Cortex of kidney (tissue), 1 donor: Measurements from ENCODE around the gene ITGA2.

Experiments used
- DNase-seq: peaks from one replicate; lab custom pipeline; 2025; lab: John Stamatoyannopoulos, UW

ITGA2 gene

DNA sequence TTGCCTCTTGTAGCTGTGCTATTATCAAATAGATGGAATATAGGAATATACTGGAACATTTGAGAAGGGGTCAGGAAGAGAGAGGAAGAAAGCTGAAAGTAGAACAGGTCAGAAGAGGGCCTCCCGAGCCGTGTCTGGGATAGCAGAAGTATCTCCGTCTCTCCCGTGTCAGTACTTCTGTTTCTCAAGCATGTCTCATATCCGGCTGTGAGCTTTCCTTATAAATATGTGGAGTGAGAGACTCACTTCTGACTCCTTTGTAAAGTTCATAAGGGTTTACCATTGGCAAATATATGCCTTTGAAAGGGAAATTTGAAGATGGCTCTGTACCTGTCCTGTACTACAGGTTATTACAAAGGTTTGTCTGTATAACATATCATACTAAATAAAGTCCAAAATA, 70.1 kb downstream of the ITGA2 start:
- DNase-seq, result no peak

DNA sequence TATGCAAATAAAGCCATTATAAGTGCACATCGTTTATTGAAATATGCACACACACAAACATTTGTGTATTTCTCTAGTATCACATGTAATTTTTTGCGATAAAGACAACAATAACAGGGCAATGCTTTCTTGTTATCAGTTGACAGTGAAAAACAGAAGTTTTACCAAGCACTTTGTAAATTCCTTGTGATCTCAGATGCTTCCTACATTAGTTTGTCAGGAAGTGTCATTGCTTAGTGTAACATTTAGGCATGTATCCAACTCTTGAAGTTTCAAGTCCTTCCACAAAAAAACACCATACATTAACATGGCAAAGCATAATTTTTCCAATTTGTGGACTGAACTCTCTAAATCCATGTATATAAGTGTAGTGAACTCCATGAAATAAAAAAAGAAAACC, 74.0 kb downstream of the ITGA2 start:
- no peak for DNase-seq

DNA sequence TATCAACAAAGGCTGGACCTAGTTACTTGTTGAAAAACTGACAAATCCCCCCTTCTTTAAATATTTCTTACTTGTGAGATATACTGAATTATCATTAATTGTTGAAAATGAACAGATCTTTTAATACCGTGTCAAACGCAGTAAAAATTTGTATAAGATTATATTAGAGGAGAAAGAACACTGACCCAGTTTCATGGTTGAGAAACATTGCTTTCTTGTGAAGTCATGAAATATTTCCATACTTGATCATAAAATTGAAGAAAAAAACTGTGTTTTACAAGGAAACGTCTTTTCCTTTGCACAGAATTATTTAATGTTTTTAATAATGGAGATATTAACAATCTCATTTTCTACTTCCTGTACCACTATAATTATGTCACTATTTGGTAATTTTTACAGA, 74.6 kb downstream of the ITGA2 start:
- no peak for DNase-seq

DNA sequence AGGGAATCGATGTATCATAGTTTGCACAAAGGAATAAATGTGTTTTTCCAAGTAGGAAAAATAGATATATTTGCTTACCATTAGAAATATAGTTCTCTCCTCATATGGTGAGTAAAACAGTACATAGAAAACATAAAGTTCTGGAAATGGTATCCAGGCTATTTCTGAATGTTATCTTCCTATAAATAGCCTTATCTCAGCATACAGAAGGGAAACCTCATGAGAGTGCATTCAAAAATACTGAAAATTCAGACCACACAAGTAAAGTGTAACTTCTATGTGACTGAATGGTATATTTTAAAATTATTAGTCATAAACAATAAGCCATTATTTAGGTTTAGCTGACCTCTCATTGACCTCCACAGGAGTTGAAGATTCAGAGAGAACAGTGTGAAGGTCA, 76.9 kb downstream of the ITGA2 start:
- no peak for DNase-seq

DNA sequence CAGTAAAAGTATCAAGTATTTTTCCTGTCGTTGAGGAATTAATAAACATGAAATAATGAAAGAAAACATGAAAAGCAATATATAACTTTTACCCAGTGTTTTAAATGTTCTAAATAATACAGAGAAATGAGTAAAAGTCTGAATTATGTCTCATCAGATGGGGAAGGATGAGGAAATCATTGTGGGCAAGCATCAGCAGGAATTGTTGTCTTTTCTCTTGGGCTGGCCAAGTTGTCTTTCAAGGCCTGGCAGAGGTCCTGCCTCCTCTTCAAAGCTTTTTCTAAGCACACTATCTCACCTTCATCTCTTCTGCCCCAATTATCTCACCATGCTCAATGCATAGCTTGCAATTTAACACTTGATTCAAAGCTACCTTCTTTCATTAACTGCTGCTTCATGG, 78.5 kb downstream of the ITGA2 start:
- no peak for DNase-seq

DNA sequence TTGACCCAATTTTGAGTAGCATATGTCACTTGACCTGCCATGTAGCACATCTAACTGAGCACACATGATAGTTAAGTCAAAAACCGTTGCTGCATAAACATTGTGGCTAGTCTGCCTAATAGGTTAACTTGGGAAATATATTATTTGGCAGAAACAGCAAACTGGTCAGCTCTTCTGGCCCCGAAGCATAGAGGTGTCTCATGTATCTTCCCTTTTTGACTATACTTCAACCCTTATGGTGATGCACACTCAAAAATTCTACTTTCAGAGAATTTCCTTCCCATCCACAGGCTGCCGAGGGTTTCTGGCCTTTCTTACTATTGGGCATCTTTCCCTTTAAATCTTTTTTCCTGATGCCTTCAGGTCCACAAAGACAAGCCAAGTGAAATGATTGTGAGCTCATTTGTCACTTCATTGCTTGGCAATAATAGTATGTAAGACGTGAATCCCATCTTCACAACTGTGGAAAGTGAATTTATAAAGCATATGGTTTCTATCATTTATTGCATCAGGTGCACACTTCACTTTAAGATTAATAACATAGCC, 79.2 kb downstream of the ITGA2 start:
- no peak for DNase-seq

DNA sequence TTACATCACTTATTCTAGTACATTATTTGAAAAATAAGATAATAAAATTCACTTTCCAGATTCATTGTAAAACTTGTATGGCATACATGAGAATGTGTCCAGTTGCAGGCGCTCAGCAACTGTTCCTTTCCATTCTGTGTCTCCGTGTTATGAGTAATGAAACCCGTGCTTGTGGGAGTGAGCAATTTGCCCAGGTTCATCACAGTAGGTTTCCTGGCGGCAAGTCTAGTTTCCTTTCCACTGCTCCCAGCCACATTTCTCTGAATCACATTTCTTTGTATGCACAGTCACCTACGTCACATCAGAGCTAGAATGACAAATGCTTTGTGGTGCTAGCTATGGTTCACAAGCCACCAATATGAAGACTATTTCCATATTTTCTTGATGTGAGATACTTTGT, 80.5 kb downstream of the ITGA2 start:
- DNase-seq, result no peak

DNA sequence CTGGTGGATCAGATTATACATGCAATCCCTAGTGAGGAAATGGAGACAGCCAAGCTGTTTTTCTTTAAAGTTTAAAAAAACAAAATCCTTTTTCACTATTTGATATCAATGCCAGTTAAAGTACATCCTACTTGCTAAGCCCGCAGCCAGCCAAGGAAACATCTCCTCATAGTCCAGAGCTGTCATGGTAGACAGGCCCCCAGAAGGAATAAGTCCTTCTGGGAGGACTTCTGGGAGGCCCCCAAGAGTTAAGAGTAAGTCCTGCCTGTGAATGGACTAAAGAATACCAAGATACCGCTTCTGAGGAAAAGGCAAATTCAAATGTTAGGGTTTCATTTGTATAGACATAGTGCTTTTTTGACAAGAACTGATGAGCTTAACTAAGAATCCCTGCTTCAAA, 82.1 kb downstream of the ITGA2 start:
- DNase-seq, result no peak

DNA sequence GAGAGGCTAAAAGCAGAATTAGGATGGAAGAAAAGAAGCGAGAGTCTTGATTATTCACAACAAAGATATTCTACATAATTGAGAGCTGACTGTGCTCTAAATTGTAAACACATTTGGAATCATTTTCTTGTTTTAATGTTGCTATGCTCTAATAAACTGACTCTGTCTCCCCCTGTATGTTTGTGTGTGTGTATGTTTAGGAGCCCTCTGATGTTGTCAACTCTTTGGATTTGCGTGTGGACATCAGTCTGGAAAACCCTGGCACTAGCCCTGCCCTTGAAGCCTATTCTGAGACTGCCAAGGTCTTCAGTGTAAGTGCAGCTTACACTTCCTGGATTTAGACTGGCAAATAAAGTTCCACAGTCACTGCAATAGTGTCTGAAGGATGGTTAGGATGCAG, 82.6 kb downstream of the ITGA2 start:
- DNase-seq, result no peak

DNA sequence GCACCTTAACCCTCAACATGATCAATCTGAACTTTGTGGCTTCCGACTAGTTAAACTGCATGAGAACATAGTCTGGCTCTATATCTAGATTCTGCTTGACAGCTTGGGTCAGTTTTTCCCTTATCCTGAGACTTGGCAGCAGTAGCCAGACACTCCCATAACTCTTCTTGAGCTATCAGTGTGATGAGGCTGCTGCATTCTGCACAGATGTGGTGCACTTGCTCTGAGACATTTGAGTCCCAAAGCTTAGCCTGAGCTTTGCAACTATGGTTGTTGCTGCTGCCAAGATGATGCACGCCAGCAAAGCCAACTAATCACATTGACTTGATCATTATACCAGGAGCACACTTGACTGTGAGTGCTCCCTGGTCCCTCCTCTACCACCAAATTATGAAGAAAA, 84.2 kb downstream of the ITGA2 start:
- DNase-seq, result no peak

DNA sequence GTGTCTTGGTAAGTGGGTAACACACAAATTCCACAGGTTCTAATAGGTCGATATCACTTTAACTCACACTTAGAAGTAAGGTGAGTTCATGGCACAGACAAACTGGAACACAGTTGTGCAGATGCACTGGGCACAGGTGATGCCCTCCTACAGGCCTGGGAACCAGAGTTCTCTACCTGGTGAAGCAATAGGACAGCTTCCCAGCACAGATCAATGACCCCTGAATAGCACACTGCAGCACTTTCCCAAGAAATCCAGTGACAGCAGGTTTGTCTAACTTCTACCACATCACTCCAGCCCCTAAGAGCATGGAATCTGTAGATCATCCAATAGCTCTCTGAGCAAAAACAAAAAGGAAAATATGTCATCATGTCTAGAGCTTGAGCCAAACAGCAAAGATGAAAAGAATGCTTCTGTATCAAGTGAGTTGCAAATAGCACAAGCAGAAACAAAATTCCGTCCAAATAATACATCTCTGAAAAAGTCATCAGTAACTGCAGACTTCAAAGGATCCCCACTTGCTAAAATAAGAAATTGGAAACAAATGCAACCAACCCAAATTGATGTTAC, 86.9 kb downstream of the ITGA2 start:
- no peak for DNase-seq

DNA sequence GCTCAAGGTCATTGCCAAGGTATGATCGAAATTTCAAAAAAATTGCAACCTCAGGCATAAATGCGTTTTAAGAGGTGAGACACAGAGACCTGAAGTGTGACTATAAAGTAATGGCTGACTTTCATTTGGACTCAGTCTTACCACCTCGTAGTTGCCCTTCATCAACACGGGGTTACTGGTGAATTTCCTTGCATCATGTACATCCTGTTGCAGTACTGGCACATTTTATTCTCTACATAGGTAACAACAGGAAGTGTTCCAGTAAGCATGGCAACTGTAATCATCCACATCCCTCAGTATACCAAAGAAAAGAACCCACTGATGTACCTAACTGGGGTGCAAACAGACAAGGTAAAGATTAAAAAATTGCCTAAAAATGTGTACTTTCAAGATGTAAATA, 91.1 kb downstream of the ITGA2 start:
- no peak for DNase-seq

DNA sequence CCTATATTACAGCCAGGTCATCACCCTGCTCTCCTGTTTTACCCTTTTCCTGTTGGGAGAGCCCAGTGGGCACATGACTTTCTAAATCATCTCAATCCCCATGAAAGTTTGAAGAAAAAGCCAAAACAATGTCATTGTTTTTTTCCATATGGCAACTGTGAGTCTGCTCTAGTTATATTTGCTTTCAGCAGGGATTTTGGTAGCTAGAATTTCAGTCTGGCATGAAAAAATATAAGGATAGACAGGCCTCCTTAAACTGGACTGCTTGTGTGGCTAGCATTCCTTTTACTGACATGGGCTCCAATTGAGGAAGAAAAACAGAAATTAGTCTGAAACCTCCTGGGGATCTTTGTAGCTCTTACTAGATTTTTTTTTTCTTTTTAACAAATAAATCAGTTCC, 94.8 kb downstream of the ITGA2 start:
- DNase-seq, result no peak

DNA sequence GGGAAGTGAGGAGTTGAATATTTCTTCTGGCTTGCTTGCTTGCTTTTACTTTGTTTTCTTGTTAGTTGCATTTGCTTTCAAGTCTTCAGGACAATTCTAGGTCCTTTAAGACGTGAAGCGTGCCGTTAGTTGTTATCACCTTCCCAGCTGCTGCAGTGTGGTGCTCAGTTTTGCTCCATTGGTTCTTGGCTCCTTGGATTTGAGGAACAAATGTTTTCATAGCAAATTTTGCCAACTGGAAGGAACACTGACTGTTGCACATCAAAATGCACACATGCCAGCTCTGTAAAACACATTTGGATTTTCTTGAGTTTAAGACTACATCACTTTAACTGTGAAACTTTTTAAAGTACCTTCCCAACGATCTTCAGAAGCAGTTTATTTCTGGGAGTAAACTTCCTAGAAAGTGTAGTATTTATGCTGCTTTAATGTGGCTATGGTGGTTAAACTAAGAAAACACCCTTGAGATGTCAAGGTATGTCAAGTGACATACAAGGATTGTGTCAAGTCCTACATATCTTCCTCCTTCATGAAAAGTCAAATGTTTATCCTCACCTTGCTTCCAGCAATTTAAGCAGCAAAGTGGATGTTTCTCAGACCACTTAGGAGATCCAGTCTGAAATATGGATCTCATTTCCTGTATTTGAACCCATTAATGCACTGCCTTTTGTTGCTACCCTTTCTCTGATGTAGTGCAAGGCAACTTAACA, 95.5 kb downstream of the ITGA2 start:
- DNase-seq, result no peak

DNA sequence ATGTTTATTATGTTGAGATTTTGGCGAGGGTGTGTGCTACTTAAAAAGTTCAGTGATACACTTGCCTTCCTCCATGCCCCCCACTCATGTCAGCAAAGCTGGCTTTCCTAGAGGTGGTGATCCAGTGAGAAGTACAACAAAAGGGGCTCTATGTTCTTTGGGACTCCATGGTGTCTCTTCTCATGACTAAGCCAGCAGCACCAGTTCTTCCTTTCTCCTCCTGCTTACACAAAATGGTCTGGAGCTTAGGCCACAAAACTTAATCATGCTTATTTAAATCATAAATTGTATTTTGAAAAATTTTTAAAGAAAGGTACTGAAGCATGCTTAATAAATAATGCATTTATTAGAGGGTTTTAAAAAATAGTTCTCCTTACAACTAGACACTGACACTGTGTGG, 98.0 kb downstream of the ITGA2 start:
- no peak for DNase-seq

DNA sequence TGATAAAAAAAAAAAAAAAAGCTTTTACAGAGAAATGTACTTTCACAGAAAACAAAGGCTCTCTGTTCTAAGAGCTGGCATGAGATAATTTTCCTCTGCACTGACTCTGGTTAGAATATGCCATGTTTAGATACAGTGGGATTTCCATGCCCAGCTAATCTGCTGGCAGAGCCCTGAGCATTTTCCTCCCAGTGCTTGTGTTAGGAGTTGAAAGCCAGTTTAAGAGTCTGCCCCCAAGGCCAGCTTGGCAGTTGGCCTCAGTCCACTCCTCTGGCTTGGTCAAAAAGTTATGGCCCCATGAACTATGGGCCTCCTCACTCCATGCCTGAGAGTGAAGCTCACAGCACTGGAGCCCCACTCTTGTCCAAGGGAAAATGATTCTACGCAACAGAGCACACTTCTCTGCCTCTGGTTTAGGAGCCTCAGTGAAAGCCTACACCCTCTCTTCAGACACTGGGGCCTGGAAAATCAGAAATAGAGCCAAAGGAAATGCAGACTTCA, 98.5 kb downstream of the ITGA2 start:
- no peak for DNase-seq

DNA sequence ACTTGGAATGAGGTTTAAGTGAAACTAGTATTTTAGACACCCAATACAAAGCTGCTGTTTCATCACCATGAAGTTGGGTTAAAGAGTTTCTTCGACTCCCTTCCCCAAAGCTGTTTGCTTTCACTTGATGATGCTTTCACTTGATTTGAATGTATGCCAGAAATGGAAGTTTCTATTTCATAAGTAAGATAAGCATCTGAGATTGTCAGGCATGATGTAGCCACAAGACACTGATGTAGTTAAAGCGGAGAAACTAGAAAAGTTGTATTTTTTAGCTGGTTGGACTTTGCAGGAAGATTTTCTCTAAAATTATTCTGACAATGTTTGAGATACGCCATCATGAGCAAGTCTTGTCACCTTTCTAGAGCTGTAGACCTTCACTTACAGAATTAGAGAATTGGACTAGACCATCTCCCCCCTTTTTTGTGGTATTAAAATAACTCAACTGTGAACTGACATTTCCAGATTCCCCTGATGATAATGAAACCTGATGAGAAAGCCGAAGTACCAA, 100.4 kb downstream of the ITGA2 start:
- DNase-seq, result no peak

DNA sequence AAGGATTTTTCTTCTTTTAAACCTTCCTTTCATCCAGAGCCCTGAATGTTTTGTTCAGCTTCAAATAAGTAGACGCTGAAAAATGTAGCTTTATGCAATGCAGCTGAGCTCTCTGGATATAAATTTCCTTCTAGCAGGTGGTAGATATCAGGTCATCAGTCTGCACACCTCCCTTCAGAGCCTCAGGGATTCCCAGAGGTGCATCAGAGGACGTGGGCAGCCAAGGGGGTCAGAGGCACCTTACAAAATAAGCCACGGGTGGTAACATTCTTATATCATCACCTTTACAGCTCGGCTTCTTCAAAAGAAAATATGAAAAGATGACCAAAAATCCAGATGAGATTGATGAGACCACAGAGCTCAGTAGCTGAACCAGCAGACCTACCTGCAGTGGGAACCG, 101.1 kb downstream of the ITGA2 start:
- DNase-seq, result no peak

DNA sequence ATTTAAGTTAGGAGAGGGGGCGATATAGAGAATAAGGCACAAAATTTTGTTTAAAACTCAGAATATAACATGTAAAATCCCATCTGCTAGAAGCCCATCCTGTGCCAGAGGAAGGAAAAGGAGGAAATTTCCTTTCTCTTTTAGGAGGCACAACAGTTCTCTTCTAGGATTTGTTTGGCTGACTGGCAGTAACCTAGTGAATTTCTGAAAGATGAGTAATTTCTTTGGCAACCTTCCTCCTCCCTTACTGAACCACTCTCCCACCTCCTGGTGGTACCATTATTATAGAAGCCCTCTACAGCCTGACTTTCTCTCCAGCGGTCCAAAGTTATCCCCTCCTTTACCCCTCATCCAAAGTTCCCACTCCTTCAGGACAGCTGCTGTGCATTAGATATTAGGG, 102.1 kb downstream of the ITGA2 start:
- DNase-seq, result no peak

DNA sequence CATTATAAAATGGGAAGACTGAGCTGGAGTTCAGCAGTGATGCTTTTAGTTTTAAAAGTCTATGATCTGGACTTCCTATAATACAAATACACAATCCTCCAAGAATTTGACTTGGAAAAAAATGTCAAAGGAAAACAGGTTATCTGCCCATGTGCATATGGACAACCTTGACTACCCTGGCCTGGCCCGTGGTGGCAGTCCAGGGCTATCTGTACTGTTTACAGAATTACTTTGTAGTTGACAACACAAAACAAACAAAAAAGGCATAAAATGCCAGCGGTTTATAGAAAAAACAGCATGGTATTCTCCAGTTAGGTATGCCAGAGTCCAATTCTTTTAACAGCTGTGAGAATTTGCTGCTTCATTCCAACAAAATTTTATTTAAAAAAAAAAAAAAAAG, 103.1 kb downstream of the ITGA2 start:
- no peak for DNase-seq

DNA sequence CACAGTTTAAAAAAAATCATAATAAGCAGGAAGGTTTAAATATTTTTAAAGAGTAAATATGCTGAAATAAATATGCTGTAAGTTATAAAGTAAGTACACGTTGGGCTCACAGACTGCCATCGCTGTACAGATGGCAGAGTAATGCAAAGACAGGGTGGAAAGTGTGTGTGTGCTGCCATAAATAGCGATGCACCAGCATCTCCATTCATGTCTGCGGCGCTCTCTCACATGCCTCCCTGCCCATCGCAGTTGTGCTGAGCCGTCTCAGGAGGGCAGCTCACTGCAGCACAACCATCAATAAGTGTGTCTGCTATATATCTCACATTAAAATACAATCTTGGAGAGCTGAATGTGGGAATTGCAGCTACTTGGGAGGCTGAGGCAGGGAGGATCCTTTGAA, 106.1 kb downstream of the ITGA2 start:
- DNase-seq, result no peak

DNA sequence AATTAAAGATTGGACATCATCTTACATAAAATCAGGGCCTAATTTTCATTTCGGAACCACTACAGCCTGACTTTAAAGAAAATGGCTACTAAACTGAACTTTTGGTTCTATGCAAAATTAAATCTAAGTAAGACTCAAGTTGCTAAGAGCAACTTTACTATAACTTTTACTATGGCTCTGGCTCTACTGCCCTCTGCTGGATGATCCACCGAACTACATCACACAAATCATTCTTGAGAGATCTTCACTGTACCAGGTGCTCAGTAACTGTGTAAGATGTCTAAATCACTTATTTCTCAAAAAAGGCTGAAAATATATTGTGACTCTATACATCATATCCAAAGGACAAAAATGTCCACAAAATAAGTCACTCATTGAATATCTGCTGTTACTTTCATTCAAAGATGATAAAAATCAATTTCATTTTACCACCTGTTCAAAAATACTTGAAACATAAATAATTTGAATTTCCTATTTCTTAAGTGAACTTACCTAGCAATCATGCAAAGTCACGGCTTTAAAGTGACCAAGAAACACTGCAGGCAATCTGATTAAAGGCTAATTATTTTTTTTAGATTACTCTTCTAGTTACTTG, 106.9 kb downstream of the ITGA2 start:
- DNase-seq, result no peak

DNA sequence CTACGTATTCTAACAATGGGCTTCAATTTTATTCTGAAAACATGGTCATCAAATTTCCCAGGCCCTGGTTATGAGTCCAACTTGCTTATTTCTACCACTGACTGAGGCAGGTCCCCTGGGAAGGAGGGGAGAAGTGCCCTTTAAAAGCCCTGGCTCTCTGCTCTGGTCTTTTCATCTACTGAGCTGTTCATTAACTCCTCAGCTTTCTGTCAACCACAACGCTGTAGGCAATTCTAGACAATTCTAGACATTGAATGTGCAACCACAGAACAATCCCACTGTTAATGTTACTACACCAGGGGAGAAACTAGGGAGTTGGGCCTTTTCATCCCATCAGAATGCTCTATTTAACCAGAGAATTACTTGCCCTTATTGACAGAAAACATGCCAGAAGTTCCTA, 110.4 kb downstream of the ITGA2 start:
- DNase-seq, result no peak
